ENCODE data around the gene CD68.

The CD68 gene

GRCh38 chr17:7573324-7574080 is 5.9 kb upstream of the CD68 start:
- H3K27me3 ChIP-seq (ENCODE audit: control insufficient read depth in 1 of 2, insufficient read depth in 2 of 2, low read length in 2 of 2) = no peaks in the 10 kb centered on the region
- H3K27ac ChIP-seq (ENCODE audit: low read length) = peak overlapping the region; percentile 98
- H3K4me1 ChIP-seq (ENCODE audit: control insufficient read depth, insufficient read depth, low read length) = peaks cover 28% of the 10 kb centered on the region
- no peaks in the 10 kb centered on the region for H3K9me3 ChIP-seq (ENCODE audit: control insufficient read depth in 2 of 2, low read length in 2 of 2)
- peak overlapping the region; percentile 95 to 100 for H3K9ac ChIP-seq (ENCODE audit: low read length in 2 of 2)
- H3K4me3 ChIP-seq (ENCODE audit: low read length in 2 of 2) = peak overlapping the region; percentile 91 to 96
- H3K36me3 ChIP-seq (ENCODE audit: control insufficient read depth in 2 of 2, insufficient read depth in 2 of 2, low read length in 2 of 2) = peaks cover 59 to 64% of the 10 kb centered on the region in 2 donors

GRCh38 chr17:7574176-7574953 is 5.1 kb upstream of the CD68 start:
- H3K9ac ChIP-seq (ENCODE audit: low read length in 2 of 2) = peak overlapping the region; percentile 29 to 100
- no peaks in the 10 kb centered on the region for H3K9me3 ChIP-seq (ENCODE audit: control insufficient read depth in 2 of 2, low read length in 2 of 2)
- peak overlapping the region; percentile 91 to 96 for H3K4me3 ChIP-seq (ENCODE audit: low read length in 2 of 2)
- no peaks in the 10 kb centered on the region for H3K27me3 ChIP-seq (ENCODE audit: control insufficient read depth in 1 of 2, insufficient read depth in 2 of 2, low read length in 2 of 2)
- H3K4me1 ChIP-seq (ENCODE audit: control insufficient read depth, insufficient read depth, low read length) = peaks cover 34% of the 10 kb centered on the region
- peak overlapping the region; percentile 98 for H3K27ac ChIP-seq (ENCODE audit: low read length)
- H3K36me3 ChIP-seq (ENCODE audit: control insufficient read depth in 2 of 2, insufficient read depth in 2 of 2, low read length in 2 of 2) = peaks cover 55 to 67% of the 10 kb centered on the region in 2 donors

GRCh38 chr17:7575481-7575883 is 4.0 kb upstream of the CD68 start:
- Histone ChIP-seq H3K4me3 (ENCODE audit: low read length in 2 of 2) (no peak overlapping the region), H3K4me1 (ENCODE audit: control insufficient read depth, insufficient read depth, low read length) (peaks cover 39% of the 10 kb centered on the region), H3K36me3 (ENCODE audit: control insufficient read depth in 2 of 2, insufficient read depth in 2 of 2, low read length in 2 of 2) (peaks cover 46 to 61% of the 10 kb centered on the region in 2 donors), H3K9ac (ENCODE audit: low read length in 2 of 2) (no peak overlapping the region), H3K9me3 (ENCODE audit: control insufficient read depth in 2 of 2, low read length in 2 of 2) (no peaks in the 10 kb centered on the region), H3K27ac (ENCODE audit: low read length) (no peak overlapping the region), H3K27me3 (ENCODE audit: control insufficient read depth in 1 of 2, insufficient read depth in 2 of 2, low read length in 2 of 2) (no peaks in the 10 kb centered on the region)

GRCh38 chr17:7575959-7576358 is 3.5 kb upstream of the CD68 start:
- Histone ChIP-seq H3K4me1 (ENCODE audit: control insufficient read depth, insufficient read depth, low read length) (peaks cover 40% of the 10 kb centered on the region), H3K27ac (ENCODE audit: low read length) (no peak overlapping the region)

GRCh38 chr17:7576432-7576937 is 3.0 kb upstream of the CD68 start:
- H3K9me3 ChIP-seq (ENCODE audit: control insufficient read depth in 2 of 2, low read length in 2 of 2) = no peaks in the 10 kb centered on the region
- no peak overlapping the region for H3K27ac ChIP-seq (ENCODE audit: low read length)
- no peak overlapping the region for H3K9ac ChIP-seq (ENCODE audit: low read length in 2 of 2)
- H3K27me3 ChIP-seq (ENCODE audit: control insufficient read depth in 1 of 2, insufficient read depth in 2 of 2, low read length in 2 of 2) = no peaks in the 10 kb centered on the region
- no peak overlapping the region for H3K4me3 ChIP-seq (ENCODE audit: low read length in 2 of 2)
- H3K36me3 ChIP-seq (ENCODE audit: control insufficient read depth in 2 of 2, insufficient read depth in 2 of 2, low read length in 2 of 2) = peaks cover 37 to 54% of the 10 kb centered on the region in 2 donors
- H3K4me1 ChIP-seq (ENCODE audit: control insufficient read depth, insufficient read depth, low read length) = peaks cover 42% of the 10 kb centered on the region

More at GRCh38 chr17:7575959-7576358, 3.5 kb upstream of the CD68 start:
- Histone ChIP-seq H3K4me3 (ENCODE audit: low read length in 2 of 2) (no peak overlapping the region), H3K36me3 (ENCODE audit: control insufficient read depth in 2 of 2, insufficient read depth in 2 of 2, low read length in 2 of 2) (peaks cover 41 to 59% of the 10 kb centered on the region in 2 donors), H3K27me3 (ENCODE audit: control insufficient read depth in 1 of 2, insufficient read depth in 2 of 2, low read length in 2 of 2) (no peaks in the 10 kb centered on the region), H3K9ac (ENCODE audit: low read length in 2 of 2) (no peak overlapping the region), H3K9me3 (ENCODE audit: control insufficient read depth in 2 of 2, low read length in 2 of 2) (no peaks in the 10 kb centered on the region)

GRCh38 chr17:7577327-7578199 is 1.9 kb upstream of the CD68 start:
- Histone ChIP-seq H3K4me3 (ENCODE audit: low read length in 2 of 2) (no peak overlapping the region), H3K9ac (ENCODE audit: low read length in 2 of 2) (no peak overlapping the region), H3K36me3 (ENCODE audit: control insufficient read depth in 2 of 2, insufficient read depth in 2 of 2, low read length in 2 of 2) (peaks cover 37 to 54% of the 10 kb centered on the region in 2 donors), H3K27ac (ENCODE audit: low read length) (peak overlapping the region; percentile 11), H3K9me3 (ENCODE audit: control insufficient read depth in 2 of 2, low read length in 2 of 2) (no peaks in the 10 kb centered on the region), H3K27me3 (ENCODE audit: control insufficient read depth in 1 of 2, insufficient read depth in 2 of 2, low read length in 2 of 2) (no peaks in the 10 kb centered on the region), H3K4me1 (ENCODE audit: control insufficient read depth, insufficient read depth, low read length) (peaks cover 41% of the 10 kb centered on the region)

GRCh38 chr17:7579834-7580603 is 581 bp downstream of the CD68 start:
- peak overlapping the region; percentile 47 to 51 for H3K9ac ChIP-seq (ENCODE audit: low read length in 2 of 2)
- H3K27me3 ChIP-seq (ENCODE audit: control insufficient read depth in 1 of 2, insufficient read depth in 2 of 2, low read length in 2 of 2) = no peaks in the 10 kb centered on the region
- H3K27ac ChIP-seq (ENCODE audit: low read length) = peak overlapping the region; percentile 67
- H3K9me3 ChIP-seq (ENCODE audit: control insufficient read depth in 2 of 2, low read length in 2 of 2) = no peaks in the 10 kb centered on the region
- H3K4me1 ChIP-seq (ENCODE audit: control insufficient read depth, insufficient read depth, low read length) = peaks cover 47% of the 10 kb centered on the region
- peak overlapping the region in 1 of 2 donors; percentile 47 for H3K4me3 ChIP-seq (ENCODE audit: low read length in 2 of 2)
- peaks cover 31 to 42% of the 10 kb centered on the region in 2 donors for H3K36me3 ChIP-seq (ENCODE audit: control insufficient read depth in 2 of 2, insufficient read depth in 2 of 2, low read length in 2 of 2)

GRCh38 chr17:7580604-7581575 is 1.5 kb downstream of the CD68 start:
- Histone ChIP-seq H3K4me1 (ENCODE audit: control insufficient read depth, insufficient read depth, low read length) (peaks cover 43% of the 10 kb centered on the region), H3K27ac (ENCODE audit: low read length) (peak overlapping the region; percentile 67), H3K9ac (ENCODE audit: low read length in 2 of 2) (no peak overlapping the region), H3K9me3 (ENCODE audit: control insufficient read depth in 2 of 2, low read length in 2 of 2) (no peaks in the 10 kb centered on the region), H3K4me3 (ENCODE audit: low read length in 2 of 2) (peak overlapping the region in 1 of 2 donors; percentile 47), H3K36me3 (ENCODE audit: control insufficient read depth in 2 of 2, insufficient read depth in 2 of 2, low read length in 2 of 2) (peaks cover 23 to 35% of the 10 kb centered on the region in 2 donors), H3K27me3 (ENCODE audit: control insufficient read depth in 1 of 2, insufficient read depth in 2 of 2, low read length in 2 of 2) (no peaks in the 10 kb centered on the region)
